GM18861 (cell line): Measurements from ENCODE around the gene VPS51.

Experiments used
- ATAC-seq: cut with Tn5 transposase; IDR thresholded peaks from one replicate; pipeline ENCODE4 v1.9.1; 2021; ENCODE audit not compliant: unreplicated experiment

VPS51 gene

DNA sequence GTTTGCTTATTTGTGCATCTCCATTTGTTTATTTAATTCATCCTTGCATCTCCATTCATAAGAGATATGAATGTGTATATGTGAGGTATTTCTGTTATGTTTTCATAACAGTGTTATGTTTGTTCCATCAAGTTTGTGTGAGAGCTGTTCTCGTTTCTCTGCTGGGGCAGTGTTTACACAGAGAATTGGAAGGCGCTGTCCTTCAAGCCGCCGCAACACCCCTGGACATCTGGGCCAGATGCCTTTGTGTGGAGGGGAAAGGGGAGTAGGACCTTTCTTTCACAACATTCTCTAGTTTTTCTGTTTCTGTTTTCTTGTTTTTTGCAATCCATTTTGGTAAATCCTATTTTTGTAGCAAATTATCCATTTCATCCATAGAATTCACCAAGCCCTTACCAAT is 8.6 kb downstream of the VPS51 start:
- ATAC-seq: no peak

- no peak for ATAC-seq
Measured at GRCh38 chr11:65107078-65107477, 11.1 kb downstream of the VPS51 start.

GRCh38 chr11:65107751-65108468 is 11.9 kb downstream of the VPS51 start:
- ATAC-seq: no peak

DNA sequence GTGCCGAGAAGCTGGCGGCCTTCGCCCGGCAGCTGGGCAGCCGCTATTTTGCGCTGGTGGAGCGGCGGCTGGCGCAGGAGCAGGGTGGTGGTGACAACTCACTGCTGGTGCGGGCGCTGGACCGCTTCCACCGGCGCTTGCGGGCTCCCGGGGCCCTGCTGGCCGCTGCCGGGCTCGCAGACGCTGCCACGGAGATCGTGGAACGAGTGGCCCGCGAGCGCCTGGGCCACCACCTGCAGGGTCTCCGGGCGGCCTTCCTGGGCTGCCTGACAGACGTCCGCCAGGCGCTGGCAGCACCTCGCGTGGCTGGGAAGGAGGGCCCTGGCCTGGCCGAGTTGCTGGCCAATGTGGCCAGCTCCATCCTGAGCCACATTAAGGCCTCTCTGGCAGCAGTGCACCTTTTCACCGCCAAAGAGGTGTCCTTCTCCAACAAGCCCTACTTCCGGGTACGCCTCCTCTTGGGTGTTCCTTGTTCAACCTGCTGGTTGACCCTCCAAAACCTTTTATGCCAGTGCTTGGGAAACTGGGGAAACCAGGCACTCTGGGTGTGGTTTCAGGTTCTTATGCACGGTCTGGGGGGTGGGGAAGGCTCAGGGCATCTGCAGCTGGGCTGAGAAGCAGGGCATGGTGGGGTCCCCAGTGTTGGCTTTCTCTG is 12.6 kb downstream of the VPS51 start:
- no peak for ATAC-seq

DNA sequence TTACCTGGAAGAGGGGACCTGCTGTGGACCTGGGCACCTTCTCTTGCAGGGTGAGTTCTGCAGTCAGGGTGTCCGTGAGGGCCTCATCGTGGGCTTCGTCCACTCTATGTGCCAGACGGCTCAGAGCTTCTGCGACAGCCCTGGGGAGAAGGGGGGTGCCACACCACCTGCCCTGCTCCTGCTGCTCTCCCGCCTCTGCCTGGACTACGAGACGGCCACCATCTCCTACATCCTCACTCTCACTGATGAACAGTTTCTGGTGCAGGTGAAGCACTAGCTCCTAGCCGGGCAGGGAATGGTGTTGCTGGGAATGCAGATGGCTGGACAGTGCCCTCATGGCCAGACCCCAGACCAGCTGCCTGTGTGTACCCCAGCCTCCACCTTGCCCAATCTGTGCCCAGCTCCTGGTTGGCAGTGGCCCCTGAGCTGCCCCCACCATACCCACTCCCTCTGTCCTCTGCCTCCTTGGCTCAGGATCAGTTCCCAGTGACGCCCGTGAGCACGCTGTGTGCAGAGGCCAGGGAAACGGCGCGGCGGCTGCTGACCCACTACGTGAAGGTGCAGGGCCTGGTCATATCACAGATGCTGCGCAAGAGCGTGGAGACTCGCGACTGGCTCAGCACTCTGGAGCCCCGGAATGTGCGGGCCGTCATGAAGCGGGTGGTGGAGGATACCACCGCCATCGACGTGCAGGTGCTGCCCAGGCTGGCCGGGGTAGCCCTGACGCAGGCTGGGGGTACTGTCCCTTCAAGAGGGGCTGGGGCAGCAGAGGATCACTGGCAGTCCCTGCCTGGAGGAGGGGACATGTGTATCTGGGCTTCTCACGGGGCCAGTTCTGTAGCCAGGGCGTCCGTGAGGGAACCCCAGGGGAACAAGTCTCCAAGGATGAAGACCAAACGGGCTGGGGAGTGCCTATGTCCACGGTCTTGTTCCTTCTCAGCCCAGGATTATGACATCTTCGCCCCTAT is 13.5 kb downstream of the VPS51 start:
- ATAC-seq: no peak

- no peak for ATAC-seq
Measured at GRCh38 chr11:65110354-65110861, 14.4 kb downstream of the VPS51 start.

GRCh38 chr11:65111159-65111743 is 15.2 kb downstream of the VPS51 start:
- no peak for ATAC-seq

GRCh38 chr11:65111744-65112545 is 15.9 kb downstream of the VPS51 start, which contains the start of gene TM7SF2:
Gene TM7SF2, plus strand, starts transcription at chr11:65111872. Its CDS starts 144 bp downstream, at chr11:65112016.
- ATAC-seq: peak; percentile 45

- ATAC-seq: peak; percentile 28
Measured at GRCh38 chr11:65112546-65113360, 16.7 kb downstream of the VPS51 start.

- ATAC-seq: no peak
Measured at GRCh38 chr11:65113361-65113756, 17.3 kb downstream of the VPS51 start.

- ATAC-seq: no peak
Measured at GRCh38 chr11:65113839-65114238, 17.8 kb downstream of the VPS51 start.

GRCh38 chr11:65114538-65115171 is 18.6 kb downstream of the VPS51 start:
- no peak for ATAC-seq

- ATAC-seq: no peak
Measured at GRCh38 chr11:65115361-65116082, 19.5 kb downstream of the VPS51 start.

DNA sequence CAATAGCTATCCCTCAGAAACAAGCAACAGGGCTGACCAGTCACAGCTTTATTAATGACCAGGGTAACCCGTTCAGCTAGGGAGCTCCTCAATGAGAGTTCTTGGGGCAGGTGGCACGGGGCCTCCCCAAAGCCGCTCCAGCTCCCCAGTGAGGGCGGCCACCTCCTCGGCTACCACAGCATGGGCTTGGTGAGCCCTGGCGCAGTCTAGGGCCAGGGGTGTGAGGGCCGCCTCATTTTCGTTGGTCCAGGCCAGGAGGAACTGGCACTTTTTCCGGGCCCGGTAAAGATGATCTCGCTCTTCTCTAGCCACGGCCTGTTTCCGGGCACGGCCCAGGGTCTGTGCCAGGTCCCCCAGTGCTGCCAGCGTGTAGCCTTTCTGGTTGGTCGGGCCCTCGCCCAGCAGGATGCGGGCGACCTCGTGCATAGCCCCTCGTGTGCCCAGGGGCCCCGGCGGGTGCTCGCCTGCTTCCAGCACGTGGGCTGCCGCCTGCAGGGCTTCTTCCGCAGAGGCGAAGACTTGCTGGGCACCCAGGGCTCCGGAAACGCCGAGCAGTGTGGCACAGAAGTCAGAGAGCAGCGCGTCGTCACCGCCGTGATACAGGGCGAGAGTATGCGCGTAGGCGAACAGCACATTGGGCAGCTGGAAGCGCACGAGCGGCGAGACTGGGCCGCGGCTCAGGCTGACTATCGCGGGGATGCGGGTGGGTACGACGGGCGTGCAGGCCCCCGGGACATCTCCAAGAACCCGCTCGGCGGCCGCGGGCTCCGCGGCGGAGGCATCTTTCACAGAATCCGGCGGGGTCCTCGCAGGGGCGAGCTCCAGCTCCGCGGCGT is 20.6 kb downstream of the VPS51 start:
- ATAC-seq: no peak

DNA sequence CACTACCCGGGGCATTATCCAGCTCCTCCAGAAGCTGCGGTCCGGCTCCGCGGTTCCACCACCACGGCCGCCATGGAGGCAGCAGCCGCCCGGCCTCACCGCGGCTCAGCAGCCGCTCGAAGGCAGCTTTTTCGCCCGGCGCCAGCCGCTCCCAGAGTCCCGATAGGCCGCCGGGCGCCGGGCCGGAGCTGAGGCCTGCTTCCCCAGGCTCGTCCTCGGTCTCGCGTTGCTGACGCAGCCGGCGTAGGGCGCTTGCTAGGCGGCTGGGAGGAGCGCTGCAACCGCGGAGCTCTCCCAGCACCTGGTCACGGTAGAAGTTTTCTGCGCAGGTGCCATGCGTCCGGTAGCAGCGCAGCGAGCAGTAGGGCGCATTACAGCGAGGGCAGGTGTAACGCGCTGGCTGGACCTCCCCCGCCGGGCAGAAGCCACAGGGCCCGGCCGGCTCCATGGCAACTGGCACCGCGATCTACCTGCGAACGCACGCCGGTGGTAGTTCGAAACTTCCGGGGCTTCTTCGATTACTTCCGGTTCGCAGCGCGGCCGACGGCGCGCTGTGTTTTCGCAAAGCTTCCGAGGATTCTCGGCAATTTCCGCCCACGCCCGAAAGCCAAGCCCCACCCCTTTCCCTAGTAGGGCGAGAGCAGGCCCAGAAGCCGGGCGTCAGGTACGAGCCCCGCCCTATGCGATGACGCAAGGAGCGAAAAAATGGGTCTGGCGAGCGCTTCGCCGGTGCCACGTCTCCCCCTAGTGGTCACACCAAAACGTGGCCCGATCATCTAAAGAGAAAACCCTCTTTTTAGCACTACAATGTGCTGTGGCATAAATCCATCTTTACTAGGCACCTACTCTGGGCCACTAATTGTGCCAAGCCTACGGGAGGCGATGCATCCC is 21.4 kb downstream of the VPS51 start, which contains the start of gene ZNHIT2:
TSS of gene ZNHIT2 (minus strand) at position 496 of the 891 bp plus-strand sequence. CDS start at position 448, 48 bp downstream.
- peak; percentile 37 for ATAC-seq
